A673 (cell line): ENCODE results near the gene DNASE1L3. TPM values are rescaled to one million over a fixed set of nuclear protein-coding genes. Genes with fewer than 3 reads are reported as not detected.

ENCODE experiments used
- BruUV-seq: library from RNA; stranded (reverse); fragments of 400-500 nt; replicated peaks from 2 replicates; lab custom pipeline; 2021; lab: Mats Ljungman, UMichigan
- CTCF ChIA-PET: fragments of 300-600 bp; sonication (Branson Sonifier 250); formaldehyde crosslinking; loops from one replicate; lab custom pipeline; 2022; ENCODE audit warnings: antibody characterized with exemption; lab: Charles Lee
- POLR2A ChIA-PET: fragments of 300-600 bp; sonication (Branson Sonifier 250); formaldehyde crosslinking; loops from one replicate; lab custom pipeline; 2022; ENCODE audit warnings: antibody characterized with exemption; ENCODE audit not compliant: low non-redundant PET; lab: Charles Lee
- DNase-seq: peaks from one replicate; pipeline ENCODE4 v3.0.0-alpha.2; 2015; ENCODE audit warnings: low spot score
- H3K27ac ChIP-seq: fragments of 200-600 bp; sonication (generic); 2 replicates; pipeline ENCODE4 v1.5.1; 2016; ENCODE audit warnings: mixed run types, low read depth, mild to moderate bottlenecking, mixed read lengths, antibody characterized with exemption, low read length; ENCODE audit not compliant: poor library complexity, severe bottlenecking
- H3K27me3 ChIP-seq: fragments of 200-600 bp; sonication (generic); replicated peaks from 2 replicates; pipeline ENCODE4 v1.6.1; 2017; ENCODE audit warnings: mixed run types, low read depth, mild to moderate bottlenecking, mixed read lengths, antibody characterized with exemption, low read length; ENCODE audit not compliant: insufficient read depth, poor library complexity
- H3K36me3 ChIP-seq: fragments of 200-600 bp; sonication (generic); 2 replicates; pipeline ENCODE4 v1.6.1; 2016; ENCODE audit warnings: mixed run types, mild to moderate bottlenecking, mixed read lengths, antibody characterized with exemption, low read length; ENCODE audit not compliant: insufficient read depth, poor library complexity, severe bottlenecking
- H3K4me1 ChIP-seq: fragments of 200-600 bp; sonication (generic); 2 replicates; pipeline ENCODE4 v1.6.1; 2017; ENCODE audit warnings: mixed run types, mild to moderate bottlenecking, mixed read lengths, antibody characterized with exemption, low read length; ENCODE audit not compliant: insufficient read depth, poor library complexity, severe bottlenecking
- H3K4me3 ChIP-seq: fragments of 200-600 bp; sonication (generic); 2 replicates; pipeline ENCODE4 v1.5.1; 2016; ENCODE audit warnings: low read depth, mixed run types, mild to moderate bottlenecking, mixed read lengths, low read length; ENCODE audit not compliant: poor library complexity, severe bottlenecking
- H3K9me3 ChIP-seq: fragments of 200-600 bp; sonication (generic); 2 replicates; pipeline ENCODE4 v1.6.1; 2016; ENCODE audit warnings: mixed run types, low read depth, mild to moderate bottlenecking, mixed read lengths, antibody characterized with exemption, low read length; ENCODE audit not compliant: poor library complexity, severe bottlenecking
- CTCF ChIP-seq: fragments of 300-800, 200-600 bp; sonication (generic); conservative IDR thresholded peaks from 2 replicates; pipeline ENCODE4 v1.5.1; 2017; ENCODE audit warnings: low read depth, mild to moderate bottlenecking, antibody characterized with exemption, low read length, moderate library complexity, mixed read lengths
- EZH2 ChIP-seq: fragments of 200-600 bp; sonication (generic); IDR thresholded peaks from 2 replicates; pipeline ENCODE4 v1.6.1; 2017; ENCODE audit warnings: borderline replicate concordance, low read depth, mild to moderate bottlenecking, mixed read lengths, antibody characterized with exemption, low read length; ENCODE audit not compliant: poor library complexity, severe bottlenecking
- intact Hi-C: fragments of 100-400 bp; cut with micrococcal nuclease; formaldehyde crosslinking; loops from one replicate; pipeline ENCODE4 v1.10.0; 2022; ENCODE audit not compliant: unreplicated experiment
- total RNA-seq: library from RNA; stranded (reverse); gene quantifications from 2 replicates; pipeline ENCODE4 v1.2.3, GENCODE V29; 2021

DNASE1L3 gene
- total RNA-seq, 1 experiment from 2014 or later: not detected

- CTCF ChIA-PET: no interaction called here
- no TSS peak for BruUV-seq
- H3K4me1 ChIP-seq: no peaks in the 10 kb centered on the region
- H3K27ac ChIP-seq: no peak overlapping the region
- intact Hi-C loops: no loop called here
- no peaks in the 10 kb centered on the region for H3K9me3 ChIP-seq
- no peak for TF ChIP-seq EZH2
- TF ChIP-seq CTCF: no peak
- H3K4me3 ChIP-seq: no peak overlapping the region
- no peak for DNase-seq
- no peaks in the 10 kb centered on the region for H3K27me3 ChIP-seq
- H3K36me3 ChIP-seq: peaks cover 5% of the 10 kb centered on the region
- POLR2A ChIA-PET: no interaction called here
Measured at GRCh38 chr3:58169371-58169770, 41.4 kb downstream of the DNASE1L3 start.

GRCh38 chr3:58168498-58168897, 42.3 kb downstream of the DNASE1L3 start:
- TF ChIP-seq EZH2 (no peak), CTCF (no peak)
- no peaks in the 10 kb centered on the region for H3K4me1 ChIP-seq
- DNase-seq: no peak
- no peak overlapping the region for H3K4me3 ChIP-seq
- peaks cover 5% of the 10 kb centered on the region for H3K36me3 ChIP-seq
- CTCF ChIA-PET: no interaction called here
- BruUV-seq: no TSS peak
- H3K27ac ChIP-seq: no peak overlapping the region
- H3K27me3 ChIP-seq: no peaks in the 10 kb centered on the region
- POLR2A ChIA-PET: no interaction called here
- H3K9me3 ChIP-seq: no peaks in the 10 kb centered on the region
- intact Hi-C loops: no loop called here

- H3K27me3 ChIP-seq: no peaks in the 10 kb centered on the region
- BruUV-seq: no TSS peak
- no peaks in the 10 kb centered on the region for H3K4me1 ChIP-seq
- H3K9me3 ChIP-seq: no peaks in the 10 kb centered on the region
- POLR2A ChIA-PET: no interaction called here
- H3K36me3 ChIP-seq: peaks cover 5% of the 10 kb centered on the region
- intact Hi-C loops: no loop called here
- CTCF ChIA-PET: no interaction called here
- H3K27ac ChIP-seq: no peak overlapping the region
- H3K4me3 ChIP-seq: no peak overlapping the region
- DNase-seq: peak; percentile 45
- TF ChIP-seq EZH2: no peak
- peak; percentile 78 for TF ChIP-seq CTCF
Measured at GRCh38 chr3:58167431-58168351, 43.1 kb downstream of the DNASE1L3 start.
